Measurements from ENCODE around the gene LARP7. TPM values are rescaled to one million over a fixed set of nuclear protein-coding genes. Genes with fewer than 3 reads are reported as not detected.

The LARP7 gene
- total RNA-seq, 1 donor from 2014 or later, result 57.8 TPM

- ChIA-PET CTCF (no interaction called here), POLR2A (no interaction called here)
- H3K27ac Mint-ChIP-seq, result no peak overlapping the region
- no peaks in the 10 kb centered on the region for H3K36me3 Mint-ChIP-seq (ENCODE audit: low read depth)
- no peak for DNase-seq
- TF ChIP-seq CTCF (IDR thresholded peaks at IDR 0.05), result no peak
- H3K4me1 Mint-ChIP-seq, result no peaks in the 10 kb centered on the region
- no peak for ATAC-seq (ENCODE audit: low read depth)
- no peak overlapping the region for H3K4me3 Mint-ChIP-seq
- intact Hi-C loops (cut with micrococcal nuclease), result no loop called here
- no peaks in the 10 kb centered on the region for H3K27me3 Mint-ChIP-seq
- no peaks in the 10 kb centered on the region for H3K9me3 Mint-ChIP-seq
Observed at GRCh38 chr4:112673076-112673475, 36.1 kb downstream of the LARP7 start.

- CTCF ChIA-PET, result no interaction called here
- H3K9me3 Mint-ChIP-seq, result no peaks in the 10 kb centered on the region
- ATAC-seq (ENCODE audit: low read depth) (no peak), DNase-seq (no peak)
- no peak overlapping the region for H3K27ac Mint-ChIP-seq
- no peaks in the 10 kb centered on the region for H3K27me3 Mint-ChIP-seq
- intact Hi-C loops (cut with micrococcal nuclease), result no loop called here
- no peak for TF ChIP-seq CTCF (IDR thresholded peaks at IDR 0.05)
- no peaks in the 10 kb centered on the region for H3K4me1 Mint-ChIP-seq
- H3K36me3 Mint-ChIP-seq (ENCODE audit: low read depth), result no peaks in the 10 kb centered on the region
- POLR2A ChIA-PET, result no interaction called here
- H3K4me3 Mint-ChIP-seq, result no peak overlapping the region
Observed at GRCh38 chr4:112673686-112674085, 36.7 kb downstream of the LARP7 start.

GRCh38 chr4:112674376-112674775 is 37.4 kb downstream of the LARP7 start:
- no peaks in the 10 kb centered on the region for H3K36me3 Mint-ChIP-seq (ENCODE audit: low read depth)
- ATAC-seq (ENCODE audit: low read depth) (no peak), DNase-seq (no peak)
- intact Hi-C loops (cut with micrococcal nuclease), result no loop called here
- POLR2A ChIA-PET, result no interaction called here
- TF ChIP-seq CTCF (IDR thresholded peaks at IDR 0.05), result no peak
- CTCF ChIA-PET, result no interaction called here
- no peaks in the 10 kb centered on the region for H3K9me3 Mint-ChIP-seq
- no peaks in the 10 kb centered on the region for H3K4me1 Mint-ChIP-seq
- no peaks in the 10 kb centered on the region for H3K27me3 Mint-ChIP-seq
- H3K27ac Mint-ChIP-seq, result no peak overlapping the region
- no peak overlapping the region for H3K4me3 Mint-ChIP-seq

GRCh38 chr4:112677519-112678091 is 40.7 kb downstream of the LARP7 start:
- Mint-ChIP-seq H3K4me1 (no peaks in the 10 kb centered on the region), H3K4me3 (no peak overlapping the region), H3K27ac (no peak overlapping the region), H3K36me3 (ENCODE audit: low read depth) (no peaks in the 10 kb centered on the region), H3K27me3 (no peaks in the 10 kb centered on the region), H3K9me3 (no peaks in the 10 kb centered on the region)
- no peak for TF ChIP-seq CTCF (IDR thresholded peaks at IDR 0.05)
- POLR2A ChIA-PET, result no interaction called here
- intact Hi-C loops (cut with micrococcal nuclease), result no loop called here
- CTCF ChIA-PET, result no interaction called here
- no peak for ATAC-seq (ENCODE audit: low read depth)
- DNase-seq, result no peak

- no peaks in the 10 kb centered on the region for H3K27me3 Mint-ChIP-seq
- ChIA-PET POLR2A (interaction anchor here (0.6 kb wide), 1 partner anchor 147 kb away, joined by 4 read pairs; no protein-coding TSS in a partner anchor), CTCF (no interaction called here)
- no peak overlapping the region for H3K27ac Mint-ChIP-seq
- no peak for ATAC-seq (ENCODE audit: low read depth)
- H3K36me3 Mint-ChIP-seq (ENCODE audit: low read depth), result no peaks in the 10 kb centered on the region
- H3K4me1 Mint-ChIP-seq, result no peaks in the 10 kb centered on the region
- intact Hi-C loops (cut with micrococcal nuclease), result no loop called here
- no peak overlapping the region for H3K4me3 Mint-ChIP-seq
- no peak for TF ChIP-seq CTCF (IDR thresholded peaks at IDR 0.05)
- DNase-seq, result no peak
- no peaks in the 10 kb centered on the region for H3K9me3 Mint-ChIP-seq
Observed at GRCh38 chr4:112680996-112681395, 44.1 kb downstream of the LARP7 start.

Measured in activated B cell treated with CpG ODN at 0.5 μM for 24 hours (primary cell).